CD4-positive, alpha-beta T cell treated with Interleukin-6 for 4 hours (primary cell): ENCODE measurements around the gene ME3.

ENCODE experiments used
- DNase-seq: peaks from one replicate; pipeline ENCODE4 v3.0.0-alpha.2; 2020; ENCODE audit warnings: mixed read lengths

ME3 gene

GRCh38 chr11:86416494-86416893 lies 255.9 kb downstream of the ME3 start:
- DNase-seq = no peak

GRCh38 chr11:86415026-86415425 lies 257.4 kb downstream of the ME3 start:
- no peak for DNase-seq

GRCh38 chr11:86414032-86414431 lies 258.4 kb downstream of the ME3 start:
- no peak for DNase-seq

- DNase-seq = no peak
Measured at GRCh38 chr11:86408845-86409244, 263.6 kb downstream of the ME3 start.

- no peak for DNase-seq
Measured at GRCh38 chr11:86403458-86403857, 269.0 kb downstream of the ME3 start.

- DNase-seq = no peak
Measured at GRCh38 chr11:86398106-86398505, 274.3 kb downstream of the ME3 start.

GRCh38 chr11:86397351-86397750 lies 275.1 kb downstream of the ME3 start:
- DNase-seq = no peak

- no peak for DNase-seq
Measured at GRCh38 chr11:86396396-86396795, 276.0 kb downstream of the ME3 start.

- DNase-seq = no peak
Measured at GRCh38 chr11:86395061-86395551, 277.3 kb downstream of the ME3 start.
